ENCODE results near the gene KCNIP4. TPM values are rescaled to one million over a fixed set of nuclear protein-coding genes. Genes with fewer than 3 reads are reported as not detected.
A peak's percentile ranks its signal among the peaks of the same experiment; 100 is the strongest.
"Not testable (repeated sequence)": the region's sequence is repeated elsewhere in the genome, so short reads cannot be mapped to it uniquely, and the experiment has no call there.

KCNIP4 gene
- total RNA-seq (not detected), polyA plus RNA-seq (under 1 TPM in 1 of 3 donors, not detected in 2; 0.03 TPM)
- long read RNA-seq, donor 1: 0 reads
- long read RNA-seq, donor 2: 0 reads

GRCh38 chr4:21948347-21949072 is at the start of gene KCNIP4:
TSS of gene KCNIP4 (minus strand) at chr4:21948772.
- TF ChIP-seq CTCF (IDR thresholded peaks at IDR 0.05): no peak
- ATAC-seq: no peak
- WGBS, 3 donors: 1 to 3% (median 1%) methylated on average over 36 to 76 of the region's 81 CpGs

GRCh38 chr4:21996618-21997017 is 48.0 kb upstream of the KCNIP4 start:
- not testable (repeated sequence) for H3K36me3 ChIP-seq (ENCODE audit: insufficient read depth in 1 of 2, low read depth in 1 of 2); H3K27ac ChIP-seq; H3K27me3 ChIP-seq (ENCODE audit: insufficient read depth in 3 of 3, low read length in 2 of 3); DNase-seq; H3K4me3 ChIP-seq; H3K4me1 ChIP-seq; ATAC-seq; H3K9me3 ChIP-seq
- intact Hi-C loops (cut with DNase I): loop anchor here in 1 of 2 donors (10.0 kb wide), 1 partner anchor 342 kb away; no protein-coding TSS in a partner anchor
- 94 to 95% (median 95%) methylated on average over 9 of the region's 9 CpGs for WGBS, 3 donors

More at GRCh38 chr4:21948347-21949072, at the start of gene KCNIP4:
- Histone ChIP-seq H3K4me3 (peak within 1 kb of the TSS; percentile 39), H3K9me3 (no peaks in the 10 kb centered on the region), H3K4me1 (no peaks in the 10 kb centered on the region), H3K27ac (no peak within 1 kb of the TSS), H3K27me3 (ENCODE audit: insufficient read depth in 3 of 3, low read length in 2 of 3) (peaks cover 3 to 22% (median 12%) of the 10 kb centered on the region in 3 donors), H3K36me3 (ENCODE audit: insufficient read depth in 1 of 2, low read depth in 1 of 2) (no peaks in the 10 kb centered on the region)
- intact Hi-C loops (cut with DNase I): no loop called here
- peak in 1 of 2 donors; percentile 45 for DNase-seq

- Histone ChIP-seq H3K27ac (no peak overlapping the region), H3K36me3 (ENCODE audit: insufficient read depth in 1 of 2, low read depth in 1 of 2) (no peaks in the 10 kb centered on the region), H3K27me3 (ENCODE audit: insufficient read depth in 3 of 3, low read length in 2 of 3) (no peaks in the 10 kb centered on the region), H3K4me1 (no peaks in the 10 kb centered on the region), H3K4me3 (no peak overlapping the region), H3K9me3 (no peaks in the 10 kb centered on the region)
- ATAC-seq: no peak
- DNase-seq: no peak
- intact Hi-C loops (cut with DNase I): loop anchor here in 1 of 2 donors (5.0 to 10.0 kb wide), 2 partner anchors 338 to 750 kb away; no protein-coding TSS in a partner anchor
- WGBS, 3 donors: 61 to 73% (median 64%) methylated on average over 1 of the region's 1 CpG
- TF ChIP-seq CTCF (IDR thresholded peaks at IDR 0.05): no peak
These were observed 43.8 kb upstream of the KCNIP4 start for GRCh38 chr4:21992330-21992729.

- H3K4me1 ChIP-seq: no peaks in the 10 kb centered on the region
- H3K9me3 ChIP-seq: no peaks in the 10 kb centered on the region
- DNase-seq (no peak), ATAC-seq (no peak)
- WGBS, 3 donors: 61 to 70% (median 61%) methylated on average over 1 of the region's 1 CpG
- no peaks in the 10 kb centered on the region for H3K27me3 ChIP-seq (ENCODE audit: insufficient read depth in 3 of 3, low read length in 2 of 3)
- TF ChIP-seq CTCF (IDR thresholded peaks at IDR 0.05): no peak
- H3K4me3 ChIP-seq: no peak overlapping the region
- intact Hi-C loops (cut with DNase I): loop anchor here in 1 of 2 donors (5.0 to 10.0 kb wide), 2 partner anchors 337 to 751 kb away; no protein-coding TSS in a partner anchor
- H3K36me3 ChIP-seq (ENCODE audit: insufficient read depth in 1 of 2, low read depth in 1 of 2): no peaks in the 10 kb centered on the region
- no peak overlapping the region for H3K27ac ChIP-seq
These were observed 43.0 kb upstream of the KCNIP4 start for GRCh38 chr4:21991562-21991961.

- H3K9me3 ChIP-seq: no peaks in the 10 kb centered on the region
- ATAC-seq (no peak), DNase-seq (no peak)
These were observed 42.5 kb upstream of the KCNIP4 start for GRCh38 chr4:21991050-21991449.

More at GRCh38 chr4:21991050-21991449, 42.5 kb upstream of the KCNIP4 start:
- H3K27ac ChIP-seq: no peak overlapping the region
- H3K36me3 ChIP-seq (ENCODE audit: insufficient read depth in 1 of 2, low read depth in 1 of 2): no peaks in the 10 kb centered on the region
- WGBS, 3 donors: 27 to 43% (median 31%) methylated on average over 2 of the region's 2 CpGs
- TF ChIP-seq CTCF (IDR thresholded peaks at IDR 0.05): no peak
- intact Hi-C loops (cut with DNase I): loop anchor here in 1 of 2 donors (5.0 to 10.0 kb wide), 2 partner anchors 336 to 751 kb away; no protein-coding TSS in a partner anchor
- H3K27me3 ChIP-seq (ENCODE audit: insufficient read depth in 3 of 3, low read length in 2 of 3): no peaks in the 10 kb centered on the region
- no peak overlapping the region for H3K4me3 ChIP-seq
- H3K4me1 ChIP-seq: no peaks in the 10 kb centered on the region

All from psoas muscle (tissue), 8 donors.